Lower lobe of right lung (tissue), 2 donors: Measurements from ENCODE around the gene NOD2. TPM values are rescaled to one million over a fixed set of nuclear protein-coding genes. Genes with fewer than 3 reads are reported as not detected.

Experiments
- ATAC-seq, 2 donors: fragments of 200-7000 bp; cut with Tn5 transposase; one replicate each; pipeline ENCODE4 v1.9.1; 2020 to 2022; ENCODE audit warnings: mild to moderate bottlenecking in 2 of 2, moderate library complexity in 2 of 2
- DNase-seq: peaks from one replicate; pipeline ENCODE4 v3.0.0-alpha.2; 2020
- H3K27ac ChIP-seq: fragments of 200-600 bp; one replicate; pipeline ENCODE4 v1.8.0; 2022
- H3K27me3 ChIP-seq: fragments of 200-600 bp; one replicate; pipeline ENCODE4 v1.8.0; 2022; ENCODE audit warnings: low read depth
- H3K36me3 ChIP-seq: fragments of 200-600 bp; one replicate; pipeline ENCODE4 v1.8.0; 2022; ENCODE audit warnings: mild to moderate bottlenecking
- H3K4me1 ChIP-seq: fragments of 200-600 bp; one replicate; pipeline ENCODE4 v1.8.0; 2022
- H3K4me3 ChIP-seq: fragments of 200-600 bp; one replicate; pipeline ENCODE4 v1.8.0; 2022; ENCODE audit warnings: mild to moderate bottlenecking
- H3K9me3 ChIP-seq: fragments of 200-600 bp; one replicate; pipeline ENCODE4 v1.8.0; 2022
- intact Hi-C: fragments of 100-400 bp; cut with DNase I; formaldehyde crosslinking; loops from one replicate; pipeline ENCODE4 v1.11.0; 2022
- long read RNA-seq: library from polyadenylated mRNA; unstranded; transcript quantifications from one replicate; pipeline ENCODE4 v2.0.0, GENCODE V29; 2021
- total RNA-seq: library from RNA; stranded (reverse); fragmentation: NEBNext Ultra II Directional; extraction: Animal tissue kit (Norgen Biotek cat#: 25700); gene quantifications from one replicate; pipeline ENCODE4 v1.2.1, GENCODE V29; 2021
- TF ChIP-seq, protein P1 (sequence below): fragments of 200-600 bp; IDR thresholded peaks from one replicate; pipeline ENCODE4 v1.8.0; 2022; ENCODE audit warnings: antibody characterized with exemption, mild to moderate bottlenecking
- donor health status: DM: no; HTN: yes; CAD: no; lungs with severe emphysema.

Gene NOD2
- total RNA-seq = 13.2 TPM
- long read RNA-seq, partial matches to known transcripts = 15 of 29 reads
- long read RNA-seq, other reads (novel, unspliced or antisense) = 10 of 29 reads

DNA sequence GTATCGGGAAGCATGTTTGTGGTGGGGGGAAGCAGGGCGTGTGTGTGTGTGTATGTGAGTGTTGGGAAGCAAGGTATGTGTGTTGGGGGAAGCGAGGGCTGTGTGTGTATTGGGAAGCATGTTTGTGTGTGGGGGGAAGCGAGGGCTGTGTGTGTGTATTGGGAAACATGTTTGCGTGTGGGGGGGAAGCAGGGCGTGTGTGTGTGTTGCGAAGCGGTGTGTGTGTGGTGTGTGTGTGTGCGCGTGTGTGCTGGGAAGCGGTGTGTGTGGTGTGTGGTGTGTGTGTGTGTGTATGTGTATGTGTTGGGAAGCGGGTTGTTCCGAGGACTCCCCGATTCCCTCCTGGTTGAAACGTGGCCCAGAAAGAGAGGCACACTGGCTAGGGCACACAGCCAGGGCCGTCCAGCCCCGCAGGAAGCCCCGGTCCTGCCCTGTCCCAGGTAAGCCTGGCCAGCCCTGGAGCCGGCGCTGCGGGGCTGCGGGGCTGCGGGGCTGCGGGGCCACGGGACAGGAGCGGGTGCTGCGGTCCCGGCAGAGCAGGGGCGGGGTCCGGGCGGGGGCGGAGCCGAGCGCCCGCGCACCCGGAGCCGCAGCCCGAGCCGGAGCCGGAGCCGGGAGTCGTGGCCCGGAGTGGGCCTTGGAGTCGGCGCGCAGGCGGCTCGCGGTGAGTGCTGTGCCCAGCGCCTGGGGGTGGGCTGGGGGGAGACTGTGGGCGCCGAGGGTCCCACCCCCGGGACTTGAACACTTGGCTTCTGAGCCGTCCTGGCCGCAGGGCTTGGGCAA, at the start of gene NOD2:
TSS of gene NOD2 (plus strand) at position 608 of the 783 bp plus-strand sequence. CDS start 5,890 bp downstream, outside the sequence.
- H3K9me3 ChIP-seq = no peaks in the 10 kb centered on the region
- DNase-seq (no peak), ATAC-seq (peak; percentile 45 to 54)
- TF ChIP-seq, protein P1, sequence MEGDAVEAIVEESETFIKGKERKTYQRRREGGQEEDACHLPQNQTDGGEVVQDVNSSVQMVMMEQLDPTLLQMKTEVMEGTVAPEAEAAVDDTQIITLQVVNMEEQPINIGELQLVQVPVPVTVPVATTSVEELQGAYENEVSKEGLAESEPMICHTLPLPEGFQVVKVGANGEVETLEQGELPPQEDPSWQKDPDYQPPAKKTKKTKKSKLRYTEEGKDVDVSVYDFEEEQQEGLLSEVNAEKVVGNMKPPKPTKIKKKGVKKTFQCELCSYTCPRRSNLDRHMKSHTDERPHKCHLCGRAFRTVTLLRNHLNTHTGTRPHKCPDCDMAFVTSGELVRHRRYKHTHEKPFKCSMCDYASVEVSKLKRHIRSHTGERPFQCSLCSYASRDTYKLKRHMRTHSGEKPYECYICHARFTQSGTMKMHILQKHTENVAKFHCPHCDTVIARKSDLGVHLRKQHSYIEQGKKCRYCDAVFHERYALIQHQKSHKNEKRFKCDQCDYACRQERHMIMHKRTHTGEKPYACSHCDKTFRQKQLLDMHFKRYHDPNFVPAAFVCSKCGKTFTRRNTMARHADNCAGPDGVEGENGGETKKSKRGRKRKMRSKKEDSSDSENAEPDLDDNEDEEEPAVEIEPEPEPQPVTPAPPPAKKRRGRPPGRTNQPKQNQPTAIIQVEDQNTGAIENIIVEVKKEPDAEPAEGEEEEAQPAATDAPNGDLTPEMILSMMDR = no peak
- intact Hi-C loops = no loop called here
- peaks cover 43% of the 10 kb centered on the region for H3K4me1 ChIP-seq
- H3K36me3 ChIP-seq = no peaks in the 10 kb centered on the region
- H3K4me3 ChIP-seq = peak within 1 kb of the TSS; percentile 58
- peak within 1 kb of the TSS; percentile 67 for H3K27ac ChIP-seq
- H3K27me3 ChIP-seq = no peaks in the 10 kb centered on the region

- no peaks in the 10 kb centered on the region for H3K4me1 ChIP-seq
- no peak overlapping the region for H3K4me3 ChIP-seq
- H3K36me3 ChIP-seq = no peaks in the 10 kb centered on the region
- intact Hi-C loops = no loop called here
- TF ChIP-seq, protein P1 = no peak
- H3K9me3 ChIP-seq = no peaks in the 10 kb centered on the region
- no peaks in the 10 kb centered on the region for H3K27me3 ChIP-seq
- DNase-seq = no peak
- H3K27ac ChIP-seq = no peak overlapping the region
- peak in 1 of 2 donors; percentile 9 for ATAC-seq
Measured at GRCh38 chr16:50644245-50644644, 49.2 kb upstream of the NOD2 start.

DNA sequence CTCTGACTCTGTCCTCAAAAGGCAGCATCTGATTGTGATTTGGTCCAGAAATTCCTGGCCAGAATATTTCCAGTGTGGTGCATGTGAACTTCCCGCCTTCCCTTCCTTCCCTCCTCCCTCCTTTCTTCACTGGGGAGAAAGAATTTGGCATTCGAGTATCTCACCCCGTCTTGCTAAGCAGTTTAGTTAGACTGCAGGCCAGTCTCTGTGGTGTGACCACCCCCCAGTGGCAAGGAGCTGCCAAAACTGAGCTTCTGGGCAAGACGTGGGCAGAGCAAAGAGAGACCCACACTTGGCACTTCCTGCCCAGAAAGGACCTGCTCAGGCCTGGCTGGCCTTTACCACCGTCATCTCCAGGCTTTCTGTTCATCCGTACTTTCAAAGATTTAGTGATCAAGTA, 48.7 kb upstream of the NOD2 start:
- Histone ChIP-seq H3K27me3 (no peaks in the 10 kb centered on the region), H3K36me3 (no peaks in the 10 kb centered on the region), H3K27ac (no peak overlapping the region), H3K4me1 (no peaks in the 10 kb centered on the region), H3K9me3 (no peaks in the 10 kb centered on the region), H3K4me3 (no peak overlapping the region)
- intact Hi-C loops = no loop called here
- ATAC-seq = peak; percentile 36 to 47
- TF ChIP-seq, protein P1 = peak; percentile 29
- no peak for DNase-seq

DNA sequence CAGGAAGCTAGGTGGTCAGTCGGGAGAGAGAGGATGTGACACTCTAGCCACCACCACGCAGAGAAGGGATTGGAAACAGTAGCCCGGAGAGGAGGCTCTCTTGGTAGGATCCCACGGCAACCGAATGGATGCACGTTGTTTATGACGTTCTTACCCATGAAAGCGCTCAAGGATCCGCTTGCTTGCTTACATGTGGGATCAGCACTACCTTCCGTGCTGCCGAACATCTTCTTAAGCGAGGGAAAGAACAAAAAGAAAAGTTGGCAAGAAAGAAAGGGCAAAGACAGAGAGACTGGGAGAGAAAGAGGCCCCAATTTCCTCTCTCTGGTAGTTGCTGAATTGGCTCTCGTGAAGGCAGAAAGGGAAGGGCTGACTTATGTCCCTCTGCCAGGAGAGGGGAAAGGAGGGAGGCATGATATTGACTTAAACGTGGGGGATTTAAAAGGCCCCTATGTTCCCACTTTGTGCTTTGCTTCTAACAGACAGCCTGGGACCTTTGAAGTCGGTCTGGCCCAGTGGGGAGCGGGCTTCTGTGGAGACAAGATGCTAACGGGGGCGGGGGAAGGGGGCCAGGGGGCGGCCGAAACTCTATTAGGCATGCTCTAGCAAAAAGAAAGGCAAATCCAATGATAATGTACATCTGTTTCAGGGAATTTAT, 47.7 kb upstream of the NOD2 start:
- TF ChIP-seq, protein P1 = no peak
- intact Hi-C loops = no loop called here
- no peak for ATAC-seq

DNA sequence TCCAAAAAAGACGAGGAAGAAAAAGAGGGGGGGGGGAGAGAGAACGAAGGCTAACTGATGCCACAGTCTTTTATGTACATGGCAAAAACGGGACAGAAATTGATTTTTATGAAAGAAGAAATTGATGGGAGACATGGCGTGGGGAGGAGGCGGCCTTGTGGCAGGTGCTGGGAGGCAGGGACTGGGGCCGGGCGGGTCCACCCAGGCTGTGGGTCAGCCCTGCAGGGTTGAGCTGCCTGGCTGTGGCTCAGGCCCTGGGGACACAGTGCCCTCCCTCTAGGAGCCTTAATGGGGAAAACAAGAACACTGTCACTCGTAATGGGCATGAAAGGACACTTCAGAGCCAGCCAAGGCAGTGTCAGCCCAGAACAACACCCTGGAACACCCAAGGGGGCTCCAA, 47.1 kb upstream of the NOD2 start:
- H3K4me3 ChIP-seq = no peak overlapping the region
- DNase-seq = no peak
- H3K9me3 ChIP-seq = no peaks in the 10 kb centered on the region
- intact Hi-C loops = no loop called here
- no peak for ATAC-seq
- H3K4me1 ChIP-seq = no peaks in the 10 kb centered on the region
- no peaks in the 10 kb centered on the region for H3K27me3 ChIP-seq
- TF ChIP-seq, protein P1 = no peak
- H3K36me3 ChIP-seq = no peaks in the 10 kb centered on the region
- H3K27ac ChIP-seq = no peak overlapping the region

More for the DNA sequence above, 47.7 kb upstream of the NOD2 start:
- H3K36me3 ChIP-seq = no peaks in the 10 kb centered on the region
- H3K4me3 ChIP-seq = no peak overlapping the region
- H3K4me1 ChIP-seq = no peaks in the 10 kb centered on the region
- H3K27ac ChIP-seq = no peak overlapping the region
- H3K27me3 ChIP-seq = no peaks in the 10 kb centered on the region
- H3K9me3 ChIP-seq = no peaks in the 10 kb centered on the region
- DNase-seq = no peak
